HepG2 (cell line): ENCODE measurements around the gene RUFY2. TPM values are rescaled to one million over a fixed set of nuclear protein-coding genes. Genes with fewer than 3 reads are reported as not detected.

Source experiments
- ATAC-seq: fragments of 200-7000 bp; cut with Tn5 transposase; 3 replicates; pipeline ENCODE4 v1.9.1; 2020; ENCODE audit warnings: mild to moderate bottlenecking, moderate library complexity
- BruUV-seq: library from RNA; stranded (reverse); fragments of 400-500 nt; replicated peaks from 2 replicates; lab custom pipeline; 2021; lab: Mats Ljungman, UMichigan
- CTCF ChIA-PET: fragments of 300-600 bp; formaldehyde crosslinking; extraction: SDS; loops from one replicate; lab custom pipeline; 2021; ENCODE audit warnings: low total read pairs, inconsistent platforms, low intra/inter-chr PET ratio; lab: Yijun Ruan, JAX
- POLR2A ChIA-PET: fragments of 350-600 bp; sonication (Branson Sonifier 250); formaldehyde crosslinking; loops from one replicate; lab custom pipeline; 2020; ENCODE audit warnings: antibody characterized with exemption, inconsistent platforms; lab: Yijun Ruan, JAX
- DNase-seq: peaks from one replicate; pipeline ENCODE4 v3.0.0-alpha.2; 2015; ENCODE audit warnings: low spot score
- FAIRE-seq: peaks from 3 replicates; lab custom pipeline; 2011; peaks lifted over from hg19 to GRCh38; lab: Jason Lieb, UNC
- H2AFZ ChIP-seq: one replicate; pipeline ENCODE4 v1.6.1; 2011; ENCODE audit warnings: low read length, inconsistent platforms
- H3K27ac ChIP-seq: fragments of 300-600 bp; 3 replicates; pipeline ENCODE4 v1.8.0; 2011; ENCODE audit warnings: mixed run types, mild to moderate bottlenecking, mixed read lengths, low read length, inconsistent platforms; ENCODE audit not compliant: insufficient read depth; ENCODE audit errors: extremely low read length
- H3K27me3 ChIP-seq, 2 experiments: fragments of 200-600 bp in 1 of 2; 2 replicates in 1 of 2; 3 replicates in 1 of 2; pipeline versions ENCODE4 v1.6.0 to v1.8.0; 2011; ENCODE audit warnings: low read length in 2 of 2, mild to moderate bottlenecking in 2 of 2, moderate library complexity in 2 of 2, inconsistent platforms in 1 of 2; ENCODE audit not compliant: insufficient read depth in 2 of 2, control insufficient read depth in 1 of 2
- H3K36me3 ChIP-seq, 2 experiments: fragments of 200-600 bp in 1 of 2; replicated peaks in 1 of 2; 2 replicates in 1 of 2; 3 replicates in 1 of 2; pipeline versions ENCODE4 v1.5.1 to v1.8.0; 2011; ENCODE audit warnings: low read length in 2 of 2, inconsistent platforms in 1 of 2; ENCODE audit not compliant: insufficient read depth in 2 of 2, control insufficient read depth in 1 of 2
- H3K4me1 ChIP-seq: 2 replicates; pipeline ENCODE4 v1.5.1; 2012; ENCODE audit warnings: low read length, inconsistent platforms; ENCODE audit not compliant: insufficient read depth
- H3K4me2 ChIP-seq: 2 replicates; pipeline ENCODE4 v1.6.0; 2011; ENCODE audit warnings: low read depth, low read length, inconsistent platforms
- H3K4me3 ChIP-seq, 3 experiments: fragments of 200-600 bp in 1 of 3; sonication (generic), shearing (Covaris generic) in 1 of 3; replicated peaks in 1 of 3; 2 replicates each; pipeline ENCODE4 v1.5.1; 2011 to 2016; ENCODE audit warnings: low read length in 3 of 3, inconsistent platforms in 2 of 3, low read depth in 2 of 3, mild to moderate bottlenecking in 2 of 3, control low read depth in 1 of 3, mixed read lengths in 1 of 3; ENCODE audit not compliant: insufficient read depth in 1 of 3
- H3K79me2 ChIP-seq: one replicate; pipeline ENCODE4 v1.6.1; 2011; ENCODE audit warnings: low read length, inconsistent platforms; ENCODE audit not compliant: insufficient read depth
- H3K9ac ChIP-seq: 2 replicates; pipeline ENCODE4 v1.6.0; 2011; ENCODE audit warnings: mild to moderate bottlenecking, low read depth, low read length, inconsistent platforms; ENCODE audit not compliant: insufficient read depth
- H3K9me3 ChIP-seq: 2 replicates; pipeline ENCODE4 v1.5.1; 2012; ENCODE audit warnings: mild to moderate bottlenecking, low read length
- H4K20me1 ChIP-seq: 2 replicates; pipeline ENCODE4 v1.6.0; 2011; ENCODE audit warnings: inconsistent platforms, mild to moderate bottlenecking, low read length, moderate library complexity; ENCODE audit not compliant: insufficient read depth
- ATF4 ChIP-seq, 2 experiments: fragments of 450-650 bp in 1 of 2; sonication (generic) in 1 of 2; formaldehyde crosslinking; IDR thresholded peaks; 2 replicates each; pipeline versions ENCODE4 v1.5.0 to v1.8.0; 2020 to 2022; ENCODE audit warnings: mild to moderate bottlenecking in 1 of 2, missing genetic modification reagents in 1 of 2
- CENPX ChIP-seq: sonication (generic); formaldehyde crosslinking; IDR thresholded peaks from 2 replicates; pipeline ENCODE4 v1.9.0; 2021; ENCODE audit warnings: mild to moderate bottlenecking, missing genetic modification reagents, moderate library complexity
- DNMT1 ChIP-seq: sonication (generic); formaldehyde crosslinking; IDR thresholded peaks from 2 replicates; pipeline ENCODE4 v1.5.1; 2020; ENCODE audit warnings: mild to moderate bottlenecking, missing genetic modification reagents
- RBM22 ChIP-seq: fragments of 200-400 bp; formaldehyde crosslinking; optimal IDR thresholded peaks from 2 replicates; pipeline ENCODE3; 2017; ENCODE audit warnings: mild to moderate bottlenecking, low read length, moderate library complexity
- TOPORS ChIP-seq: sonication (generic); formaldehyde crosslinking; IDR thresholded peaks from 2 replicates; pipeline ENCODE4 v1.8.0; 2023; ENCODE audit warnings: mild to moderate bottlenecking, missing genetic modification reagents
- ZNF605 ChIP-seq: sonication (generic); formaldehyde crosslinking; IDR thresholded peaks from 2 replicates; pipeline ENCODE4 v1.8.0; 2022; ENCODE audit warnings: mild to moderate bottlenecking, missing genetic modification reagents
- WGBS: methylation state at CpG from one replicate; pipeline ENCODE4 v1.1.6; 2017; ENCODE audit warnings: low lambda C conversion rate; 5-methylcytosine and 5-hydroxymethylcytosine counted together
- in situ Hi-C: cut with HindIII; loops from 2 replicates; pipeline ENCODE4 v1.10.0; 2017; ENCODE audit warnings: low pct_unique_long_range_greater_than_20kb; ENCODE audit not compliant: extremely low pct_ligation_motif_present
- intact Hi-C: fragments of 100-400 bp; cut with micrococcal nuclease; formaldehyde crosslinking; loops from one replicate; pipeline ENCODE4 v1.10.0; 2022; ENCODE audit not compliant: unreplicated experiment
- polyA plus RNA-seq, 8 experiments: library from polyadenylated mRNA; depleted of rRNA in 3 of 8; stranded (reverse) in 7 of 8; unstranded in 1 of 8; fragments of >200 nt; fragmentation: Illumina TruSeq in 4 of 8; extraction: Trizol in 4 of 8; gene quantifications; 2 replicates each; pipeline versions ENCODE4 v1.2.1 to v1.2.3, GENCODE V29; 2011 to 2016; ENCODE audit warnings: low read depth in 4 of 8, missing spikeins in 1 of 8, mixed read lengths in 1 of 8; ENCODE audit not compliant: insufficient read depth in 1 of 8
- total RNA-seq, 5 experiments: library from RNA; depleted of rRNA; stranded (reverse); fragments of >200 nt; fragmentation: Illumina TruSeq; extraction: Trizol; gene quantifications; 2 replicates each; pipeline ENCODE4 v1.2.3, GENCODE V29; 2016; ENCODE audit warnings: low read depth in 1 of 5

Gene RUFY2
- total and polyA plus RNA-seq, 2 of the 13 experiments (the other 11 are each of a cell fraction or from before 2014, with no cell fraction given): 10.1 to 16.1 TPM

- H3K79me2 ChIP-seq: peaks cover 19% of the 10 kb centered on the region
- WGBS: 96% methylated on average over 3 of the region's 3 CpGs
- in situ Hi-C loops: no loop called here
- BruUV-seq: no TSS peak
- no peak for FAIRE-seq
- POLR2A ChIA-PET: no interaction called here
- no peak overlapping the region for H2AFZ ChIP-seq
- DNase-seq: no peak
- CTCF ChIA-PET: no interaction called here
- H3K36me3 ChIP-seq: peaks cover 13 to 60% of the 10 kb centered on the region in 2 experiments
- 0 out of 4 replicates have a peak, but pooled peaks of 1 of the 2 experiments have one; percentile 39 for TF ChIP-seq ATF4 (CRISPR knock-in tag; IDR thresholded peaks at IDR 0.05)
- TF ChIP-seq TOPORS: no peak
- TF ChIP-seq RBM22: peak; percentile 70
- no peak for TF ChIP-seq DNMT1 (CRISPR knock-in tag)
- TF ChIP-seq ZNF605 (CRISPR knock-in tag): no peak
- peaks cover 19% of the 10 kb centered on the region for H4K20me1 ChIP-seq
- H3K27me3 ChIP-seq: no peaks in the 10 kb centered on the region
- no peak overlapping the region for H3K4me3 ChIP-seq
- no peaks in the 10 kb centered on the region for H3K4me1 ChIP-seq
- H3K4me2 ChIP-seq: no peak overlapping the region
- H3K27ac ChIP-seq: no peak overlapping the region
- intact Hi-C loops: loop anchor here (10.0 kb wide), 1 partner anchor 62 kb away; the partner anchor contains the start of gene RUFY2
- H3K9me3 ChIP-seq: no peaks in the 10 kb centered on the region
- H3K9ac ChIP-seq: no peak overlapping the region
- ATAC-seq: no peak
These were observed 64.1 kb downstream of the RUFY2 start for GRCh38 chr10:68342909-68343516.

- no TSS peak for BruUV-seq
- CTCF ChIA-PET: no interaction called here
- intact Hi-C loops: loop anchor here (10.0 kb wide), 1 partner anchor 64 kb away; the partner anchor contains the start of gene RUFY2
- in situ Hi-C loops: no loop called here
- no peak overlapping the region for H3K27ac ChIP-seq
- H2AFZ ChIP-seq: no peak overlapping the region
- ATAC-seq: no peak; the same call in 2 of the 3 replicates
- TF ChIP-seq CENPX (CRISPR knock-in tag) (no peak), RBM22 (peak; percentile 76)
- TF ChIP-seq, all 625 proteins: peak for 1
- WGBS: 98% methylated on average over 8 of the region's 8 CpGs
- POLR2A ChIA-PET: no interaction called here
- Histone ChIP-seq H4K20me1 (peaks cover 44% of the 10 kb centered on the region), H3K9ac (no peak overlapping the region), H3K27me3 (no peaks in the 10 kb centered on the region), H3K9me3 (no peaks in the 10 kb centered on the region), H3K4me3 (no peak overlapping the region), H3K4me2 (no peak overlapping the region), H3K4me1 (peaks cover 23% of the 10 kb centered on the region), H3K36me3 (peaks cover 13 to 63% of the 10 kb centered on the region in 2 experiments), H3K79me2 (peaks cover 44% of the 10 kb centered on the region)
- FAIRE-seq: no peak
- no peak for DNase-seq
These were observed 66.6 kb downstream of the RUFY2 start for GRCh38 chr10:68340358-68341080.
